Bone marrow (tissue), 2 donors: ENCODE results near the gene HRH2.
"Not testable (repeated sequence)": the region's sequence is repeated elsewhere in the genome, so short reads cannot be mapped to it uniquely, and the experiment has no call there.

Experiments
- DNase-seq, 2 donors: peaks; one replicate each; lab custom pipeline; 2025; lab: John Stamatoyannopoulos, UW

HRH2 gene

GRCh38 chr5:175740014-175740413, 82.1 kb downstream of the HRH2 start:
- no peak for DNase-seq

DNA sequence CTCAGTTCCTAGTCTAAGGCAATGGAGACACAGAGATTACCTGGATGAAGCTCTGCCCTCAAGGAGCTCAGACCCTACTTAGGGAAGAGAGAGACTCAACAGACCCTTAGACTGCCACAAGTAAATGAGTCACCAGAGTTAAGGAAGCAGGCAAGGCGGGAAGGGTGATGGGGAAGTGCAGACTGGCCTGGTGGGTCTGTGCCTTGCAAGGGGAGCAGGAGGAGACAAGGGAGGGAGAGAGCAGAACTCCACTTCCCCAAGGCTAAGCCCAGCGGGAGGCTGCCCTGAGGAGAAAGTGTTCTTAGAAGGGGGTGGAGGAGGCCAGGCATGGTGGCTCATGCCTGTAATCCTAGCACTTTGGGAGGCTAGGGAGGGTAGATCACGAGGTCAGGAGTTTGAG, 83.7 kb downstream of the HRH2 start:
- DNase-seq, result no peak

GRCh38 chr5:175742290-175742994, 84.6 kb downstream of the HRH2 start:
- DNase-seq, result no peak

- no peak for DNase-seq
Measured at GRCh38 chr5:175743676-175744210, 85.9 kb downstream of the HRH2 start.

GRCh38 chr5:175745210-175745609, 87.3 kb downstream of the HRH2 start:
- no peak for DNase-seq

DNA sequence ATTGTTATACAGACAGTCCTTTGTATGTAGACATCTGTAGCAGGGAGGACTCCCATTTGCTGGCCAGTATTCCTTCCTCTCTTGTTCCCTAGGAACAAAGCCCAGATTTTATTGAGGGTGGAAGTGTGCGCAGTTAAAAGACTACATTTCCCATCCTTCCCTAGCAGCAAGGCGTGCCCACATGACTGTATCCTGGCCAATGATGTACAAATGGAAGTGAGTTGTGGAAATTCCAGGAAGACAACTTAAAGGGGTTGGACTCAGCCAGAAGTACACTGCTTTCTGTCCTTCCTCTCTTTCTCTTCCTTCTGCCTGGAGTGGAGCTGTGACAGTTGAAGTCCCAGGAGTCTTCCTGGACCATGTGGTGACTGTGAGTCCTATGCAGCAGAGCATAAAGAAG, 89.0 kb downstream of the HRH2 start:
- DNase-seq, result no peak

DNA sequence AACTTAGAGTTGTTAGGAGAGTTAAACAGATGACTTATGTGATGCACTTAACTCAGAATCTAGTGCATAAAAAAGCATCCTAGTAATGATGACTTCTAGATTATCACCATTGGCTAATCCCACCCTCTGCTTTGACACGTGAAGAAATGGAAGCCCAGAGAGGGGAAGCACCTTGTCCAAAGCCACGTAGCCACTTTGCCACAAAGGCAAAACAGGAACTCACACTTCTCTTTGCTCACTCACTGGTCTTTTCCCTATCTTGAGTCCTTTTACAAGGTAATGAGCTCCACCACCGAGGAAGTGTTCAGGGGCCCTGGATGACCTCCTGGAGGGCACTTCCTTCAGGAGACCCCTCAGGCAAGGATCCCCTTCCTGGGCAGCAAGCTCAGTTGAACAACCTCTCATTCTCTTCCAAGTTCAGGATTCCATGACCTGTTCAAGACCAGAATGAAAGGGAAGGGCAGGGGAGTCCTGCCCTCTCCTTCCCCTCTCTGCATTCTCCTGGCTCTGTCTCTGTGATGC, 89.7 kb downstream of the HRH2 start:
- no peak for DNase-seq

DNA sequence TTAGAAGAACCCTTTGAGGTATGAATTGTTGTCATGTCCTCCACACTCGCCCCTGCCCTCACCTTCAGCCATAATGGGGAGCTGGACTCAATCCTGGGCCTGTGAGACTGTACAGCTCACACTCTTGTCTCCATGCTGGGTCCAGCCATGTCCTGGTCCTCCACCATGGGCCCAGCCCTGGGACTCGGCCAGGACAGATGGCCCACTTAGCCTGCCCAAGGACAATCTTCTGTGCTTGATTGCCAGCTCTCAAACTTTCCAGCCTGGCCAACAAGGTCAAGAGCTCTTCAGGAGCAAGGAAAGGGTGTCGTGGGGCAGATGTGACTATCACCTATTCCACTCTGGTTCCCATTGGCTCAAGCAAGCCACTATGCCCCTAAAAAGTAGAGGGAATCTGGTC, 90.8 kb downstream of the HRH2 start:
- DNase-seq, result no peak

- DNase-seq, result no peak
Measured at GRCh38 chr5:175749591-175749990, 91.7 kb downstream of the HRH2 start.

DNA sequence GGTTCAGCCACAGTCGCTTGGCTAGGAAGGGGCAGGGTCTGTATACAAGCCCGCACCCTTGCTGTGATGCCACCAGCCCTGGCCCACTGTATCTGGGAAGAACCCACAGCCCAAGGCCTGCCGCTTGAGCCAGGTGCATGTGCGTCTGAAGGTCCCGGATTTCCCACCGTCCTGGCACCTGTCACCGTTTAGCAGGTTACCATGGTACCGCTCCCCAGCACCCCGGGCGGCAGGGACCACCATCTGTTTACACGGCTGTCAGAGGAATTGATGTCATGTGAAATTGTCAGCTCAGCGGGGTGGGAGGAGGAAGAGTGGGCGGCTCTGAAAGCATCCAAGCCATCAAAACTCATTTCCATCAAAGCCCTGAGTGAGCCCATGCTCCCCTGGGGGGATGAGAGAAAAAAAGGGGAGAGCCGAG, 92.7 kb downstream of the HRH2 start:
- DNase-seq, result no peak

DNA sequence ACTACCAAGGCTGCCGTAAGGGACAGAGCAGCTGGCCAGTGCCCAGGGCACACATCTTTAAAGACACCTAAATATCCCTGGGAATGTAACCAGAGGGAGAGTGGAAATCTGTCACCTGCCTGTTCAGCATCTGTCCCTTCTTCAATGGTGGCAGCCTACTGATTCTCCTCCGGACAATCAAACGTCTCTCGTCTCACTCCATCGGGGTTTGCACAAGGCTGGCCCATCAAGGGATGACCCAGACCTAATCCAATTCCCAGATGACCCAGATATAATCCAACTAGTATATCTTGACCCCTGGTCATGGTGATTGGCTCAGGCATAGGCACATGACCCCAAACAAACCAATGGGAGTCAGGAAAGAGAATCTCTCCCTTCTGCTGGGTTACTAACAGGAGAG, 93.5 kb downstream of the HRH2 start:
- DNase-seq, result no peak

DNA sequence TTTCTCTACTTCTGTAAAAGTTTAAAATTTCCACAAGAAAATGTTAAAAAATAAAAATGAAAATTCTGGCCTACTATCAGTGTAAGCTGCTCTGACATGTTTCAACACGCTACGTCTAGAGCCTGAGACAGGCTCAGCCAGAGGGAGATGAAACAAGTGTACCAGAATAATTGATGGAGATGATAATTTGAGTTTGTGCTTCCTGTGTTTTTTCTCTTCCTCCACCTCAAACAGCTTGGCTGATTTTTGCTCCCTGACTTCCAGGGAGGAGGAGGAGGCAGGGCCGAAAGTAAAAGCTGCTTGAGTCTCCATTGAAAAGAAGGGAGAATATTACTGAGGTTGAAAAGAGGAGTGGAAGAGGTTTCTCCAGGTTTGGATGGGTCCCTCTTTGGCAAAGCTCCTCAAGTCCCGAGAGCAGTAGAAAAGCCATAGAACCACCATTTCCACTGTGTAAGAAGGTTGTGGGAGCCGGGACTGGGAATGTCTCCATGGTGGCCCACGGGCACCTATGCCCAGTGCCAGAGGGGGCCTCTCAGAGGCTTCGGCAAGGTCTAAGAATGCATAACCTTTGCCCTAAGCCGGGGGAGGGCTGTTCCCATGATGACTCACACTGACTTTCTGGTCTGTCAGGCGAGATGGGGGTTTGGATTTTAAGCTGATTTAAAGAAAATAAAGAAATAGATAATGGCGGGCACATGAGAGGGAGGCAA, 95.1 kb downstream of the HRH2 start:
- DNase-seq, result no peak

DNA sequence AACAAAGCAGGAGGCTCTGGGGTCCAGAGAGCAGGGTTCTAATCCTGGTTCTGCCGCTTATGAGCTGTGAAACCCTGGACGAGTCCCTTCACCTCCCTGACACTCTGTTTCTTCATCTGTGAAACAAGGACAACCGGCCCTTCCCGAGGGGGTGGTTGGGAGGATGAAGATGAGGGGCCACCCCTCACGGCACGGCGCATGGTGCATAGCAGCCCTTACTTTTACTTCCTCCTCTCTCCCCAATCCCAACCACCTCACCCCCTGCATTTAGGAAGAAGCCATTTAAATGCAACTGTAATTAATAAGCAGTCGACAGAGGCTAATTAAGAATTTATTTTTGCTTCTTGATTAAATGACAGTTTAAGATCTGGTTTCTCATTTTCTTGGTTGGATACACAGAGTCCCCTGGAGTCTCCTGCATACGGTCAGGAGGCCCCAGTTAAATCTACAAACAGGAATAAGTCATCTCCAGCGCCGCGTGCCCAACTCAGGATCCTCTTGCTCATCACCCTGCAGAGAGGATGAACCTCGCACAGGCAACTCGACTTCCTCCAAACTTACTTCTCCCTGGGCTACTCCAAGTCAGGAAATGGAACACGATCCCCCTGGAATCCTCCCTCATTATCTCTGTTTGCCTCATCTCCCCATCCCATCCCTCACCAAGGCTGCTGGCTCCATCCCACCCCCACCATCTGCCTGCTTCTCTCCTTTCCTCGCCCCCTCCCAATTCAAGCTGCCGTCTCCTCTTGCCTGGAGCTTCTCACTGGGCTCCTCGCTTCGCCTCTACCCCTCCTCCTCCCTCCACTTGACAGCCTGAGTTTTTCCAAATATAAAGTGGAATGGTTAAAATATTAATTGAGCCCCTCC, 95.9 kb downstream of the HRH2 start:
- DNase-seq, result no peak

- not testable (repeated sequence) for DNase-seq
Measured at GRCh38 chr5:175759991-175760390, 102.1 kb downstream of the HRH2 start.
